ENCODE results near the gene SHISA4. TPM values are rescaled to one million over a fixed set of nuclear protein-coding genes. Genes with fewer than 3 reads are reported as not detected.
A peak's percentile ranks its signal among the peaks of the same experiment; 100 is the strongest.

The SHISA4 gene
- total and polyA plus RNA-seq, 2 donors from 2014 or later, result 10.4 to 37.6 TPM

GRCh38 chr1:201876148-201876818, 12.4 kb upstream of the SHISA4 start:
- Histone ChIP-seq H3K4me3 (ENCODE audit: low read length in 3 of 3) (no peak overlapping the region), H3K36me3 (ENCODE audit: control insufficient read depth in 2 of 3, insufficient read depth in 3 of 3, low read length in 3 of 3) (peaks cover 5 to 24% (median 12%) of the 10 kb centered on the region in 3 donors), H3K4me1 (ENCODE audit: control insufficient read depth in 2 of 3, insufficient read depth in 2 of 3, low read depth in 1 of 3, low read length in 3 of 3) (peaks cover 0 to 4% (median 0%) of the 10 kb centered on the region in 3 donors), H3K27me3 (ENCODE audit: control insufficient read depth, insufficient read depth, low read length) (no peaks in the 10 kb centered on the region), H3K9ac (ENCODE audit: low read length in 3 of 3) (no peak overlapping the region), H3K27ac (ENCODE audit: low read depth in 2 of 2, low read length in 2 of 2) (no peak overlapping the region), H3K9me3 (ENCODE audit: control insufficient read depth in 2 of 3, insufficient read depth in 1 of 3, low read length in 3 of 3) (no peaks in the 10 kb centered on the region)
- TF ChIP-seq CTCF (IDR thresholded peaks at IDR 0.05; ENCODE audit: borderline replicate concordance, extremely low read depth, insufficient read depth), result no peak
- DNase-seq (no peak), FAIRE-seq (no peak)
- intact Hi-C loops (cut with DNase I), result no loop called here

- intact Hi-C loops (cut with DNase I), result no loop called here
- peak; percentile 55 for TF ChIP-seq CTCF (IDR thresholded peaks at IDR 0.05; ENCODE audit: borderline replicate concordance, extremely low read depth, insufficient read depth)
- H3K27ac ChIP-seq (ENCODE audit: low read depth in 2 of 2, low read length in 2 of 2), result no peak overlapping the region
- H3K27me3 ChIP-seq (ENCODE audit: control insufficient read depth, insufficient read depth, low read length), result no peaks in the 10 kb centered on the region
- peaks cover 3 to 9% (median 8%) of the 10 kb centered on the region in 3 donors for H3K36me3 ChIP-seq (ENCODE audit: control insufficient read depth in 2 of 3, insufficient read depth in 3 of 3, low read length in 3 of 3)
- H3K4me1 ChIP-seq (ENCODE audit: control insufficient read depth in 2 of 3, insufficient read depth in 2 of 3, low read depth in 1 of 3, low read length in 3 of 3), result peaks cover 0 to 4% (median 0%) of the 10 kb centered on the region in 3 donors
- H3K9ac ChIP-seq (ENCODE audit: low read length in 3 of 3), result no peak overlapping the region
- no peaks in the 10 kb centered on the region for H3K9me3 ChIP-seq (ENCODE audit: control insufficient read depth in 2 of 3, insufficient read depth in 1 of 3, low read length in 3 of 3)
- FAIRE-seq (peak; percentile 32), DNase-seq (peak in 3 of 5 donors; percentile 59 to 86 (median 74))
- H3K4me3 ChIP-seq (ENCODE audit: low read length in 3 of 3), result no peak overlapping the region
These were observed 10.8 kb upstream of the SHISA4 start for GRCh38 chr1:201877877-201878401.

GRCh38 chr1:201880928-201881571, 7.6 kb upstream of the SHISA4 start:
- intact Hi-C loops (cut with DNase I), result no loop called here
- Histone ChIP-seq H3K4me3 (ENCODE audit: low read length in 3 of 3) (no peak overlapping the region), H3K36me3 (ENCODE audit: control insufficient read depth in 2 of 3, insufficient read depth in 3 of 3, low read length in 3 of 3) (no peaks in the 10 kb centered on the region), H3K4me1 (ENCODE audit: control insufficient read depth in 2 of 3, insufficient read depth in 2 of 3, low read depth in 1 of 3, low read length in 3 of 3) (peaks cover 0 to 4% (median 0%) of the 10 kb centered on the region in 3 donors), H3K9ac (ENCODE audit: low read length in 3 of 3) (no peak overlapping the region), H3K27me3 (ENCODE audit: control insufficient read depth, insufficient read depth, low read length) (no peaks in the 10 kb centered on the region), H3K9me3 (ENCODE audit: control insufficient read depth in 2 of 3, insufficient read depth in 1 of 3, low read length in 3 of 3) (no peaks in the 10 kb centered on the region), H3K27ac (ENCODE audit: low read depth in 2 of 2, low read length in 2 of 2) (no peak overlapping the region)
- TF ChIP-seq CTCF (IDR thresholded peaks at IDR 0.05; ENCODE audit: borderline replicate concordance, extremely low read depth, insufficient read depth), result no peak
- DNase-seq (no peak), FAIRE-seq (no peak)
